Gastroesophageal sphincter (tissue), 4 donors: Measurements from ENCODE around the gene S100A12. TPM values are rescaled to one million over a fixed set of nuclear protein-coding genes. Genes with fewer than 3 reads are reported as not detected.

ENCODE experiments used
- ATAC-seq: fragments of 150-250 bp; one replicate; pipeline ENCODE4 v1.9.1; 2016; ENCODE audit warnings: mild to moderate bottlenecking, moderate library complexity
- H3K27ac ChIP-seq, 4 donors: fragments of 200-600 bp; sonication (generic) in 3 of 4; 1 replicate in 3 of 4; 2 replicates in 1 of 4; pipeline ENCODE4 v1.5.1; 2016 to 2019
- H3K27me3 ChIP-seq: fragments of 200-600 bp; sonication (generic); one replicate; pipeline ENCODE4 v1.5.1; 2019
- H3K36me3 ChIP-seq, 2 donors: fragments of 200-600 bp; sonication (generic); one replicate each; pipeline ENCODE4 v1.5.1; 2019; ENCODE audit warnings: control low read depth in 1 of 2
- H3K4me1 ChIP-seq, 3 donors: fragments of 200-600 bp; sonication (generic); 1 replicate in 2 of 3; 2 replicates in 1 of 3; pipeline ENCODE4 v1.5.1; 2016 to 2019; ENCODE audit warnings: control low read depth in 2 of 3
- H3K4me3 ChIP-seq, 2 donors: fragments of 200-600 bp; sonication (generic); one replicate each; pipeline ENCODE4 v1.5.1; 2019; ENCODE audit warnings: mild to moderate bottlenecking in 1 of 2, moderate library complexity in 1 of 2
- H3K9me3 ChIP-seq, 3 donors: fragments of 200-600 bp; sonication (generic); one replicate each; pipeline ENCODE4 v1.5.1; 2017 to 2019; ENCODE audit warnings: control low read depth in 2 of 3
- EP300 ChIP-seq: sonication (generic); formaldehyde crosslinking; IDR thresholded peaks from one replicate; pipeline ENCODE4 v1.6.1; 2017; ENCODE audit warnings: antibody characterized with exemption, mild to moderate bottlenecking
- POLR2A ChIP-seq, 2 donors: fragments of 450-650 bp; IDR thresholded peaks; one replicate each; pipeline ENCODE4 v1.6.1; 2017; ENCODE audit warnings: antibody characterized with exemption in 2 of 2, mild to moderate bottlenecking in 2 of 2, moderate library complexity in 1 of 2
- POLR2AphosphoS5 ChIP-seq: sonication (generic); formaldehyde crosslinking; IDR thresholded peaks from one replicate; pipeline ENCODE4 v1.6.1; 2017; ENCODE audit warnings: antibody characterized with exemption
- WGBS, 2 donors: methylation state at CpG; one replicate each; pipeline ENCODE4 v1.1.5; 2018; ENCODE audit warnings: low coverage in 1 of 2; 5-methylcytosine and 5-hydroxymethylcytosine counted together
- total RNA-seq, 4 donors: library from RNA; depleted of rRNA; stranded (reverse); fragments of >200 nt; gene quantifications; one replicate each; pipeline ENCODE4 v1.1.0, GENCODE V29; 2016
- TF ChIP-seq, protein P1 (sequence below), 4 experiments: fragments of 200-600 bp in 2 of 4; fragments of 450-650 bp in 2 of 4; sonication (generic) in 1 of 4; IDR thresholded peaks; one replicate each; pipeline ENCODE4 v1.5.1; 2017 to 2019; ENCODE audit warnings: antibody characterized with exemption in 4 of 4, mild to moderate bottlenecking in 2 of 4, moderate library complexity in 2 of 4

The S100A12 gene
- total RNA-seq, 4 donors from 2014 or later, result 1.4 to 21.1 (median 12.6) TPM; not detected in 1

DNA sequence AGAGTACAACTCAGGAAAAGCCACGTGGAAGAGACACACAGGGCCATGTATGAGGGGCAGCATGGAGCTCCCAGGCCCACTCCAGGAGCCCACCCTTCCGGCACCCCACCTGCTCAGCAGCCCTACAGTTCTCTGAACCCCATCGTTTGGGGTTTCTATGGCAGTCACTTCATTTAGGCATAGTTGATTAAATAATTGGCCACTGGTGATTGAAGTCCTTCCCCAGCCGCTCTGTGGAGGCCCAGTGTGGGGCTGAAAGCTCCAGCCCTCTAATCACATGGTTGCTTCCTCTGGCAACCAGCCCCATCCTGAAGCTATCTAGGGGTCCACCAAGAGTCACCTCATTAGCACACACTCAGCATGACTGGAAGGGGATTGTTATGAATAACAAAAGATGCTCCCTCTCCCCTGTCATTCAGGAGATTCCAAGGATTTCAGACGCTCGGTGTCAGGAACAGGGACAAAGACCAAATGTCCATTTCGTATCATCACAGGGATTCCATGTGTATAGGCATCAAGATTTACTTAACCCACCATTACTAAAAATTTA, 28.7 kb upstream of the S100A12 start:
- H3K4me3 ChIP-seq, result no peak overlapping the region
- TF ChIP-seq EP300 (no peak), POLR2AphosphoS5 (no peak), POLR2A (IDR thresholded peaks at IDR 0.05) (no peak)
- TF ChIP-seq, protein P1, sequence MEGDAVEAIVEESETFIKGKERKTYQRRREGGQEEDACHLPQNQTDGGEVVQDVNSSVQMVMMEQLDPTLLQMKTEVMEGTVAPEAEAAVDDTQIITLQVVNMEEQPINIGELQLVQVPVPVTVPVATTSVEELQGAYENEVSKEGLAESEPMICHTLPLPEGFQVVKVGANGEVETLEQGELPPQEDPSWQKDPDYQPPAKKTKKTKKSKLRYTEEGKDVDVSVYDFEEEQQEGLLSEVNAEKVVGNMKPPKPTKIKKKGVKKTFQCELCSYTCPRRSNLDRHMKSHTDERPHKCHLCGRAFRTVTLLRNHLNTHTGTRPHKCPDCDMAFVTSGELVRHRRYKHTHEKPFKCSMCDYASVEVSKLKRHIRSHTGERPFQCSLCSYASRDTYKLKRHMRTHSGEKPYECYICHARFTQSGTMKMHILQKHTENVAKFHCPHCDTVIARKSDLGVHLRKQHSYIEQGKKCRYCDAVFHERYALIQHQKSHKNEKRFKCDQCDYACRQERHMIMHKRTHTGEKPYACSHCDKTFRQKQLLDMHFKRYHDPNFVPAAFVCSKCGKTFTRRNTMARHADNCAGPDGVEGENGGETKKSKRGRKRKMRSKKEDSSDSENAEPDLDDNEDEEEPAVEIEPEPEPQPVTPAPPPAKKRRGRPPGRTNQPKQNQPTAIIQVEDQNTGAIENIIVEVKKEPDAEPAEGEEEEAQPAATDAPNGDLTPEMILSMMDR (IDR thresholded peaks at IDR 0.05), result no peak
- 78% methylated on average over 4 to 5 of the region's 7 CpGs for WGBS, 2 donors
- H3K9me3 ChIP-seq, result no peaks in the 10 kb centered on the region
- H3K4me1 ChIP-seq, result no peaks in the 10 kb centered on the region
- no peak overlapping the region for H3K27ac ChIP-seq
- H3K36me3 ChIP-seq, result no peaks in the 10 kb centered on the region
- H3K27me3 ChIP-seq, result peaks cover 50% of the 10 kb centered on the region
- ATAC-seq, result no peak

DNA sequence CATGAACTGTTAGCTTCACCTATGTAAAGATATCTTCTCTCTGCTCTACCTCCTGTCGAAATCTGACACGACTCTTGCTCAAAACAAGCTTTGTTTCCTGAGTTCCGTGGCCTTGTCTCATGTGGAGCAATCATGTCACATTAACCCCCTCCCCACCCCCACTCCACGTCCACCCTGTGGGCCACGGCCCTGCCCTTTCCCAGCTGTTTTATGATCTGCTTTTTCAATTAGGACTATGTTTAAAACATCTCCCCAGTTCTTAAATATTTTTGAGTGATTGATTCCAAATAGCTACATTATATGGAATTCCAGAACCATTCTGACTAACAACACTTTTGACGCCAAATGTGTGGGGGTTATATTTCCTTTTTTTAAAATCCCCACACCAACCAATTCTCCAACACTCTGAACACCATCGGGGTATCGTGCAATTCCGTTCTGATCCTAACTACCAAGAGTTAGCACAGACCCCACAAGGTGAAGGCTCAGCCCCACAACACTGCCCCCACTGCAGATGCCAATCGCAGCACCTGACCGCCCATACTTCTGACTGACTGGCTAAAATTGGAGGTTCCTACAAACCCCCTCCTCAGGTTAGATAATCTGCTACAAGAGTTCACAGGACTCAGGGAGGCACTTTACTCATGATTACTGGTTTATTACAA, 28.1 kb upstream of the S100A12 start:
- Histone ChIP-seq H3K27ac (no peak overlapping the region), H3K27me3 (peaks cover 51% of the 10 kb centered on the region), H3K36me3 (no peaks in the 10 kb centered on the region), H3K9me3 (no peaks in the 10 kb centered on the region), H3K4me3 (no peak overlapping the region), H3K4me1 (no peaks in the 10 kb centered on the region)
- TF ChIP-seq POLR2AphosphoS5 (no peak), POLR2A (IDR thresholded peaks at IDR 0.05) (no peak), EP300 (no peak)
- TF ChIP-seq, protein P1 (IDR thresholded peaks at IDR 0.05), result no peak
- no peak for ATAC-seq
- WGBS, 2 donors, result 79 to 84% methylated on average over 7 to 11 of the region's 11 CpGs

DNA sequence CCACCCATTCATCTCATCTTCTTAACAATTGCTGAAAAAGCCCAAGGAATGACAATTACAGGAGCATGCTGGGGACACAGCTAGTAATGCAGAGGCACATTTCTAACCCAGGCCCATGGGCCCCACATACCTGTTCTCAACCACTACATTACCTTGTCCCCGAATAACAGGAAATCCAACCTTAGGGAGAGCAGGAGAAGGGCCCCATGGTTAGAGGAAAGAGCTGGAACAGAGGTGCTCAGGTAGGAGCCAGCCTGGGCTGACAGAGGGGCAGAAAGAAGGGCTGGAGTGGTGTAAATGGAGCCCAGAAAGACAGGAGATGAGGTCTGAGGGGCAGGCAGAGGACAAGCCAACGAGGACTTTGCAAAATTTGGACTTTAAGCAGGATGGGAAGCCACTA, 26.8 kb upstream of the S100A12 start:
- Histone ChIP-seq H3K9me3 (no peaks in the 10 kb centered on the region), H3K4me3 (no peak overlapping the region), H3K36me3 (no peaks in the 10 kb centered on the region), H3K4me1 (no peaks in the 10 kb centered on the region), H3K27me3 (peaks cover 59% of the 10 kb centered on the region), H3K27ac (no peak overlapping the region)
- WGBS, 2 donors, result 34 to 57% methylated on average over 1 to 2 of the region's 2 CpGs
- TF ChIP-seq EP300 (no peak), POLR2A (IDR thresholded peaks at IDR 0.05) (no peak), POLR2AphosphoS5 (no peak)
- TF ChIP-seq, protein P1 (IDR thresholded peaks at IDR 0.05), result no peak
- ATAC-seq, result no peak

DNA sequence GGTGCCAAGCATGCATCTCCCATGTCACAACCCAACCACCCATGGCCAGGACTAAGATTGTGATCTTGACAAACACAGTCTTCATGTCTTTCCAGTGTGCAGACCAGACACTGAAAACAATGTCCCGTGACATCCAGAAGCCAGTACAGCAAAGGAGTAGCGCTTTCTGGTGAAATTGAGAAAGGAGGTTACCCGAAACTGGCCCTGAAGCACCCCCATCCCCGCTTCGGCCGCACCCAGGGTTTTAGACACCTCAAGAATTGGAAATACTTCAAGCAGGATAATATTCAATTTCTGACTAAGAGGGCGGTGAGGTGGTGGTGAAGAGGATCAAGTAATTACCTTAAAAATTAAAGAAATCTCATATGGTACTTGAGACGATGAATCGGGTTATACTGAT, 26.0 kb upstream of the S100A12 start:
- ATAC-seq, result no peak
- 82 to 83% methylated on average over 8 to 9 of the region's 9 CpGs for WGBS, 2 donors
- H3K4me3 ChIP-seq, result no peak overlapping the region

More for the DNA sequence above, 26.0 kb upstream of the S100A12 start:
- TF ChIP-seq EP300 (no peak), POLR2A (IDR thresholded peaks at IDR 0.05) (no peak), POLR2AphosphoS5 (no peak)
- TF ChIP-seq, protein P1 (IDR thresholded peaks at IDR 0.05), result no peak
- H3K27ac ChIP-seq, result no peak overlapping the region
- no peaks in the 10 kb centered on the region for H3K4me1 ChIP-seq
- H3K27me3 ChIP-seq, result peaks cover 53% of the 10 kb centered on the region
- no peaks in the 10 kb centered on the region for H3K36me3 ChIP-seq
- H3K9me3 ChIP-seq, result no peaks in the 10 kb centered on the region
